GM18909 (cell line): ENCODE results near the gene PCP4L1.
"Not testable (repeated sequence)": the region's sequence is repeated elsewhere in the genome, so short reads cannot be mapped to it uniquely, and the experiment has no call there.

Source experiments
- ATAC-seq: cut with Tn5 transposase; IDR thresholded peaks from one replicate; pipeline ENCODE4 v1.9.1; 2021; ENCODE audit warnings: mild to moderate bottlenecking; ENCODE audit not compliant: unreplicated experiment, poor library complexity

PCP4L1 gene

DNA sequence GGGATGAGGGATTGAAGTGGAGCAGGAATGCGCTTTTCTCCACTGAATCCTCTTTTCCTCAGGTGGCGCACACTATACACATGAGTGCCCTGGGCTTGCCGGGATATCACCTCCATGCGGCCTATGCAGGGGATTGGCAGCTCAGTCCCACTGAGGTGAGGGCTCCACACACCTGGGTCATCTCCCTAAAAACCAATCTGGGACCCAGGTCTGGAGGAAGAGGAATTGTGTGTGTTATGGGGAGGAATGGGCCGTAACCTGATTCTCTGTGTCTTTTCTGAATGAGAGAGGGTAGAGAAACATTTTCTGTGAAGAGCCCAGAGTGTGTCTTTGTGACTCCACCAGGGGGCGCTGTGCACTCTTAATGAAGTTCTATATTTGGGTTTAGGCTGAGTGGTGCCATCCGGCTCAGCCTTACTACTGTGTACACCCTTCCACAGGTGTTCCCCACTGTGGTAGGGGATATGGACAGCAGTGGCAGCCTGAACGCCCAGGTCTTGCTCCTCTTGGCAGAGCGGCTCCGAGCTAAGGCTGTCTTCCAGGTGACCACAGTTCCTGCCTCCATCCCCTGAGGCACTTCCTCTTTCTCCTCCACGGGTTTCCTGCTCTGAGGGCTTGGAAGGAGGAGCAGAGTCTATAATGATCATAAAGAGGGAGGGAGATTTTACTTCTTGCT lies 31.2 kb upstream of the PCP4L1 start:
- peak; percentile 43 for ATAC-seq

DNA sequence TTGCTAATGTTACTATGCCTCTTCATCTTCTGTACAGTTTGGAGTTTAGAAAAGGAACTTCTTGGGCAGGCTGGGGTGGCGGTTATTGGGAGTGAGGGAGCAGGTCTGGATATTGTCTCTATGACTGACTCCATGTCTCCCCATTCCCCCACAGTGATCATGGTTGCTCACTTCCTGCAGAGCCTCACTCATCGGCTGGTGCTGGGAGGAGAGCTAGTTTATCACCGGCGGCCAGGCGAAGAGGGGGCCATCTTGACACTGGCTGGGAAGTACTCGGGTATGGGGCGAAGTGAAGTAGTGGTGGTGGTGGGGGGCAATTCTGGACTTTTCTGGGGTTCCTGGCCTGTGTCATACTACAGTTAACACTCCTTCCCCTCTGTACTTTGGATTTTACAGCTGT lies 30.5 kb upstream of the PCP4L1 start:
- ATAC-seq: no peak

DNA sequence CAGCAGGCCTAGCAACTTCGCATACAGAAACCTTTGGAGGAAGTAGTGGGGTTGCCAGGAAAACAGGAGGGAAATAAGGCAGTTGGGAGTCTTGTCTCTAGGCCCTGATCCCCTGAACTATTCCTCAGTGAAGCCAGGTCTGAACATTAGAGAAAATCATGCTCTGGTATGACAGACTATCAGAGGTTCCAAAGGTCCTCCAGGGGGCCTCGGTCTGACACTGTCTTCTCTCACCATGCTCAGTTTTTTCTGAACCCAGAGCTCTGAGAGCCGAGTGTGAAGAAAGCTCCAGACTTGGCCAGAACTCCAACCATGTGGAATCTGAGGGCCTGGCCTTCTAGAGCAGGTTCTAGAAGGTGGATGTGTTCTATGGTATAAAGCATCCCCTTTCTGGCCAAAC lies 28.6 kb upstream of the PCP4L1 start:
- no peak for ATAC-seq

DNA sequence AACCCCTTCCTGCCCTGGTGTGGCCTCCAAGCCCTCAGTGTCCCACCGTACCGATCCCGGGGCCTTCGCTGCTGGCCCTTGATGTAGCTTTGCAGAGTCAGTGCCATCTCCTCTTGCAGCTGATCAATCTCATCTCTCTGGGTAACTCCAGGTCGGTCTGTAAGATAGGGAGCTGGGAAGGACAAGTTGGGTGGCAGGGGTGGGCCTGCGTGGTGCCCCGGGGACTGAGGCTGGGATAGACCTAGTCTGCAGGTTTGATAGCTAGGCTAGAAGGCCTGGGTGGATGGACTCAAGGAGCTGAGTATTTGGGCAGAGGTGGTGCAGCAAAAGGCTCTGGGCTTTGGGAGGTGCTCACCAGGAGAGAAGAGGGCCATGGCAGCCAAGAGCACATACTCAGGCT lies 27.8 kb upstream of the PCP4L1 start:
- no peak for ATAC-seq

DNA sequence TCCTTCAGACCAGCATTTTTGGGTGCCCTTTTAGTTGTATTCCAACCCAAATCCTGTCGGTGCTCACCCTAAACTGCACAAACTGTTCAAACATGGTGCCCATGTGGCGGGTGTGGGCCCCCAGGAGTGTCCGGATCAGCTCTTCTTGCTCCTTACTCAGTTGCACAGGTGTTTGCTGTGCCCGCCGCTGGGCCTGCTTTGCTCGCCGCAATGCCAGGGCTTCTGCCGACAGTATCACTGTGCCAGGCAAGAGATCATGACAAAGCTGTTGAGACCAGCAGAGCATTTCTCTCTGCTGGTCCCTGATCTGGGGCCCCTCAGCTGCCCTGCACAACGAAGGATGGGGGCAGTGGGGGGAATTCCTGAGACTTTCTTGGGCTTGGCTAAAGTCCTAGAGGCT lies 25.4 kb upstream of the PCP4L1 start:
- ATAC-seq: no peak

DNA sequence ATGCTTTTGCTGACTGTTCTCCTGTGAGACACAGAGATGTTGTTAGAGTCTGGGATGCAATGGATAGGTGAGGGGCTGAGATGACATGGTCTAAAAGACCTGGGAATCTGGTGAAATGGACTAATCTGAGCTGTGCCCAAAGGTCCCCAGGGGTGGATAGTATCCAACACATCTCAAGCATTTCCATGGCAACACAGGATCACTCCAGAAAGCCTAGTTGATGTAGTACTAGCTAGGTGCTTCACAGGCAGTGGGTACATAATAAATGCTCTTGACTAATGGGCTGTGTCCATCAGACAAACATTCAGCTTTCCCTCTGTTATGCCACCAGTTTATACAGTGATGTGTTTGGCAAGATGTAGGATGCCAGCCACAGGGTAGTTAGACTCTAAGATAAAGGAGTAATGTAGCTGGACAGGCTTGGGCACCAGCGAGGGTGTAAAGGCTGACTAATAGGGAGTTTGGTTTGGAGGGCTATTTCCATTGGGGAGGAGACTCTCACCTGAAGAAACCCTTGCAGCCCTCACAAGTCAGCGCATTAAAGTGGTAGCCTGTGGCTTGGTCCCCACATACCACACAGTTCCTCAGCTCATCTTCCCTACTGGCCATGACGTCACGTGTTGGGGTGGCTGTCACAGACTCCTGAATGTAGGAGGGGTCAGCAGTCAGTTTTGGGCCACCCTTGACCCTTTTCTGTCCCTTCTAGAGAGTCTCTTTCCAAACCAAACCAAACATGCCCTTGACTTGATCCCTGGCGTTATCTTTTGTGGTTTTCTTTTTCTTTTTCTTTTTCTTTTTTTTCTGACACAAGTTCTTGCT lies 22.4 kb upstream of the PCP4L1 start:
- no peak for ATAC-seq

DNA sequence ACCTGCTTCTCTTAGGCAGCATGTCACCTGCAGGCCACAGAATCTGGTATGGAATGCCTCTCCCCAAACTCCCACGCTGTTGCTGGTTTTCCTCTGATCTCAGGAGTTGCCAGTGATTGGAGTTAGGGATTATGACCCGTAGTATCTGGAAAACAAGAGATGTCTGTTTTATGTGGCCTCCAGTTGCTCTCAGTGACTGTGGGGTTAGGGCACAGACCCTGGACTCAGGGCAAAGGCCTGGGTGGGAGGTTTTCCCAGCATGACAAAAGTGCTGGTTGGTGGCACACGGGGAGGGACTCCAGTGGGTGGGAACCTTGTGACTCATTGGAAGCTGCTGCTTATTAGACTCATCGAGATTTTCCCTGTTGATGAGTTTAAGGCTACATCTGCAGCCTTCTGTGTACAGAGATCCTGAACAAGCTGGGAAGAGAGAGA lies 20.5 kb upstream of the PCP4L1 start, which contains the start of gene NR1I3:
Gene NR1I3, minus strand, starts transcription at position 165 of the 435 bp plus-strand sequence. CDS start 1,638 bp downstream, outside the sequence.
- no peak for ATAC-seq

DNA sequence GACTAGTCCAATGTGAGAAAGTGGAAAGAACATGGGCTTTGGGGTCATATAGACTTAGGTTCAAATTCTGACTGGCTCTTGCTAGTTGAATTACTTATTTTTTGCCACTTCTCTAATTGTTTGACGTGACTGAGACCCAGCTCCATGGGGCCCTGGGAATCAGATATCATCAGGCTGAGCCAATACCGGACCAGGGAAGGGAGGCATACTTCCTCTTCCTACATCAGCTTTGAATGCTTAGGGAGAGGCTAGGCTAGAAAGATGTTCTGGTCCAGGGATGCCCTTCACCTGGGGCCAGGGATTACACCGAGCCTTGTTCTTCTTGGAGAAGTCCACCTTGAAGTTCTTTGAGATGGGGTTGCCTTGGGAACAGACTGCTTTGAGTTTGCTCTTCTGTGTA lies 16.9 kb upstream of the PCP4L1 start:
- ATAC-seq: no peak

DNA sequence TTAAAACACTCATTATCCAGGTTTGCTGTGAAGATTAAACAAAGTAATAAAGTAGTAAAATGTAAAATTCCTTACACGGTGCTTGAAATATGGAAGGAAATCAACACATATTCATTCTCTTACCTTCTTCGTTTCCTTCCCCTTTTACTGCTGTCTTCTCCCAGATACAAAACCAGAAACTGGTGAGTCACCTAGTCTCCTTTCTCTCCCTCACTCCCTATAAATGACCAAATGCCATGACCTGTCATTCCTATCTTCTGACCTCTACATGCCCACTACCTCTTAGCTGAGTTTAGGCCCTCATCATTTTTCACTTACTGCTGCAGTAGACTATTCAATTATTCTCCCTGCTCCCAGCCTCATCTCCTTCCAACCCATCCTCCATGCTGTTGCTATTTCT lies 16.2 kb upstream of the PCP4L1 start:
- no peak for ATAC-seq

DNA sequence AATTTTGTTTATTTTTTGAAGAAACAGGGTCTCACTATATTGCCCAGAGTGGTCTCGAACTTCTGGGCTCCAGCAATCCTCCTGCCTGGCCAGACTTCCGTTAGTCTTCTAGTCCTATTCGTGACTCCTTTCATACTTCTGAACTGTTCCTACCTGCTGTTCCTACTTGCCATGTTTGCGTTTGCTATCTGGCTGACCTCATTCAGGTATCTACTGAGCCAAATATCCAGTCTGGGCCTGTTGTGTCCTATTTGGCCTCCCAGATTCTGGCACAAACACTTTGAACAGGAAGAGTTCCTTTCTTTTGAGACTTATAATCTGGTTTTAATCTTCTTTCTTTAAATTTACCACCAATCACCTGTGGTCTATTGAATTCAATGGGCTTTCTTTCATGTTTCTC lies 13.7 kb upstream of the PCP4L1 start:
- ATAC-seq: no peak

DNA sequence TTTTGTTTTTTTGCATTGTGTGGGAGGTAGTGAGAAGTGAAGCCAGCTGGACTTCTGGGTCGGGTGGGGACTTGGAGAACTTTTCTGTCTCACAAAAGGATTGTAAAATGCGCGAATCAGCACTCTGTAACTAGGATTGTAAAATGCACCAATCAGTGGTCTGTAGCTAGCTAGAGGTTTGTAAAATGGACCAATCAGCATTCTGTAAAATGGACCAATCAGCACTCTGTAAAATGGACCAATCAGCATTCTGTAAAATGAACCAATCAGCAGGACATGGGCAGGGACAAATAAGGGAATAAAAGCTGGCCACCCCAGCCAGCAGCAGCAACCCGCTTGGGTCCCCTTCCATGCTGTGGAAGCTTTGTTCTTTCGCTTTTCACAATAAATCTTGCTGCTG lies 8.4 kb upstream of the PCP4L1 start:
- ATAC-seq: not testable (repeated sequence)

DNA sequence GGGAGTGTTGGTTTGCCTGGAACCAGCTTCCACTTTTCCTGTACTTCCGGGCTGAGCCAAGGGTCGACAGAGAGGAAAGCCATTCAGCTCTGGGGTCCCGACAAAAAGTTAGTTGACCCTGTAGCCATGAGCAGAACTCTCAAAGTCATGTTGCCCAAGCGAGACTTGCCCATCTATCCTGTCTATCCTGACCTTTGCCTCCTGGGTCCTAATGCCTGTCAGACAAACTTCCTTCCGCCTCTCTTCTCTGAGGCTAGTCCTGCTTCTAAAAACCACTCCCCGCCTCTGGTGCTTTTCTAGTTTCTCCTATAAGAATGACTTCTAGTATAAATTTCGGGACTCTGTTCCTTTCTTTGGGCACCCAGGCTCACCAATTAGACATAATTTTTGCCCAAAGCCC lies 7.7 kb upstream of the PCP4L1 start:
- ATAC-seq: no peak

DNA sequence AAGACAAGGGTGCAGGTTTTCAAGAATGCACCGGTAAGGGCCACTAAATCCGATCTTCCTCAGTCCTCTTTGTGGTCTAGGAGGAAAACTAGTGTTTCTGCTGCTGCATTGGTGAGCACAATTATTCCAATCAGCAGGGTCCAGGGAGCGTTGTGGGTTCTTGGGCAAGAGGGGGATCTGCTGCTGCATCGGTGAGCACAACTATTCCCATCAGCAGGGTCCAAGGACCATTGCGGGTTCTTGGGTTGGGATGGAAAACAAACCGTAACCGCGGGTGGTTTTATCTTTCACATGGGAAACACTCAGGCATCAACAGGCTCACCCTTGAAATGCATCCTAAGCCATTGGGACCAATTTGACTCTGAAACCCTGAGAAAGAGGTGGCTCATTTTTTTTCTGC lies 7.0 kb upstream of the PCP4L1 start:
- no peak for ATAC-seq

DNA sequence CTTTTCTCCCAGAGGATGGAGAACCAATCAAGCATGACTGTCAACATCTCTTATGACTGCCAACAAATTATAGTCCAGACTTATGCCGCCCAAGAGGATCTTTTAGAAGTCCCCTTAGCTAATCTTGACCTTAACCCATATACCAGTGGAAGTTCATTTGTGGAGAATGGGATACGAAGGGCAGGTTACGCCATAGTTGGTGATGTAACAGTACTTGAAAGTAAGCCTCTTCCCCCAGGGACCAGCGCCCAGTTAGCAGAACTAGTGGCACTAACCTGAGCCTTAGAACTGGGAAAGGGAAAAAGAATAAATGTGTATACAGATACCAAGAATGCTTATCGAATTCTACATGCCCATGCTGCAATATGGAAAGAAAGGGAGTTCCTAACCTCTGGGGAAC lies 3.2 kb upstream of the PCP4L1 start:
- ATAC-seq: not testable (repeated sequence)

DNA sequence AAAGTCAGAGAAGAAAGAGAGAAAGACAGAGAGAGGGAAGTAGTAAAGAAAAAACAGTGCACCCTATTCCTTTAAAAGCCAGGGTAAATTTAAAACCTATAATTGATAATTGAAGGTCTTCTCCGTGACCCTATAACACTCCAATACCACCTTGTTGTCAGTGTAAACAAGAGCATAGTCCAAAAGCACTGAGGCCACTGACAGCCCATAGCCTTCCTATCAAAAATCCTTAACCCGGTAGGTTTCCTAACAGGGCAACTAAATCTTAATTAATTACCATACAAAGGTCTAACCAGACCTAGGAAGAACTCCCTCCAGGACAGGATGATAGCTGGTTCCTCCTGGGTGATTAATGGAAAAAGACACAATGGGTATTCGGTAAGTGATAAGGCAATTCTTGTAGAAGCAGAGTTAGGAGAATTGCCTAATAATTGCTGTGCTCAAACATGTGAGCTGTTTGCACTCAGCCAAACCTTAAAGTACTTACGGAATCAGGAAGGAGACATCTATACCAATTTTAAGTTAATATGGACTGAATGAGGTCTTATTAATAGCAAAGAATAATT lies 2.5 kb upstream of the PCP4L1 start:
- ATAC-seq: not testable (repeated sequence)

DNA sequence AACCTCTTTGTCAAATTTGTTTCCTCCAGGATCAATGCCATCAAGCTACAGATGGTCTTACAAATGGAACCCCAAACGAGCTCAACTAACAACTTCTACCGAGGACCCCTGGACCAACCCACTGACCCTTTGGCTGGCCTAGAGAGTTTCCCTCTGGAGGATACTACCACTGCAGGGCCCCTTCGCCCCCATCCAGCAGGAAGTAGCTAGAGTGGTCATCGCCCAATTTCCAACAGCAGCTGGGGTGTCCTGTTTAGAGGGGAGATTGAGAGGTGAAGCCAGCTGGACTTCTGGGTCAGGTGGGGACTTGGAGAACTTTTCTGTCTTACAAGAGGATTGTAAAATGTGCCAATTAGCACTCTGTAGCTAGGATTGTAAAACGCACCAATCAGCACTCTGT lies 1.4 kb upstream of the PCP4L1 start:
- ATAC-seq: not testable (repeated sequence)

DNA sequence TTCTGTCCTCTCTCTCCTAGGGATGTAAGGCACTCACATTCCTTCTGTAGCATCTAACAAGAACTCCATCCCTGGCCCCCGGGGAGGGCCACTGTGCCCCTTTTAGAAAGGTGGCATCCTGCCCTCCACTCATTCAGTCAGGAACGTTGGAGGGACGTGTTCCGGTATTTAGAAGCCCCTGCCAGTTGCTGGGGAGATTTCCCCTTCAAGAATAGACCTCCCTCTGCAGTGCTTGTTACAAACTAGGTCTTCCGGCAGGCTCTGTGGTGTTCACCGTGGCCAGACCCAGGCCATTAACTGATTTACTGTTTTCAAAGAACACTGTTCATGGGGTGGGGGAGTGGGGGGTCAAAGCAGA lies 779 bp downstream of the PCP4L1 start:
- no peak for ATAC-seq

DNA sequence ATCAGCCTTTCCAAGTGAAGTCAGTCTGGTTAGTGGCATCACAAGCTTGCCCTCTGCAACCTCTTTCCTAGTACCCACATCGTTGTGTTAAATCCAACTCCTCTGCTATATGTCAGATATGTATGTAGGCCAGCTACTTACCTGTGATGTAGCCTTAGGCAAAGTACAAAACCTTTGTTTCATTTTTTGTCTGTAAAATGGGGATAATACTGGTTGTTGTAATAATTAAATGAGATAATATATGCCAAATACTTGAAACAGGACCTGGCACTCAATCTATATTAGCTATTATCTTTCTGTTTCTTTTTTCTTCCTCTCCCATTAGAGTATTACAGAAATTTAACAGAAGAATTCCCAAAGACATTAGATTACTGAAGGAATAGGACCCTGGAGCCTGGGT lies 1.2 kb downstream of the PCP4L1 start:
- no peak for ATAC-seq

DNA sequence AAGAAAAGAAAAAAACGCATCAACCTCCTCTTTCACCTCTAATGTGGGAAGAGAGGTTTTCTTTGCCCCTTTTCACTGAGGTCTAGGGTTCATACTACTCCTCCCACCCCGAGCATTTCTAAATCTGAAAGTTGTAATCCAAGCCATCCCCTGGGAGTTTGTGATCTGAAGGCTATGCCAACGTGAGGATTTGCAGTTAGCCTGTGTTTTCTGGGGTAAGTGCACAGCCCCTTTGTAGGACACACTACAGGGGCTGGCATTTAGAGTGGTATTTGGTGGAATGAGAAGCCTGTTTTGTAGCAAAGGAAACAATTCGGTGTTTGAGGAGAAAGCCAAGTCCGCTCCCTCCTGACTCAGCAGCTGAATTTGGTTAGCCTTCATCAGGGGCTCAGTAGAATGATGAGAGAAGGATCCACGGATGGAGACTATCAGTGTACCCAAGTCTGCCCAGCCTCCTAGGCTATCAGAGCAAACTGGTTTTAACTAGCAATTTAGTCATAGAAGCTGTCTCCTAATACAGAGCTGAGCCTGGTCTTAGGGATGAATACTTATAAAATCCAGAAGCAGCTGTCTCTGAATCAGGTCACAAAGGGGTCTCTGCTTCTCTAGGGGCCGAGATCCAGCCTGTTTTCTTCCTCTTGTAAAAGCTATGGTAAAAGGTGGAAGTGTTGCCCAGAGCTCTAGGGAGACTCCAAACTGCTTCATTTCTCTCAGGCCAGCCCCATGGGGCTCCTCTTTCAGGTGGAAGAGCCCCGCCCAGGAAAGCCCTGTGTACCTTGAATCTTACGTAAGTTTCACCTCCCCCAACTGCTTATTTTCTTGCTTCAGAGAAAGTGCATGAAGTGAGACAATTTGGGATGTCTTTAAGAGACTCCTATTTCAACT lies 2.1 kb downstream of the PCP4L1 start:
- peak; percentile 23 for ATAC-seq
